HEK293T (cell line): ENCODE measurements around the gene FBXO5.

Experiments
- ARNT ChIP-seq: fragments of 450-650 bp; IDR thresholded peaks from 2 replicates; pipeline ENCODE4 v1.6.1; 2017; ENCODE audit warnings: mild to moderate bottlenecking
- BHLHE40 ChIP-seq: fragments of 450-650 bp; IDR thresholded peaks from 2 replicates; pipeline ENCODE4 v1.6.1; 2016; ENCODE audit warnings: mild to moderate bottlenecking, moderate library complexity, borderline replicate concordance
- ELF4 ChIP-seq: fragments of 450-650 bp; IDR thresholded peaks from 2 replicates; pipeline ENCODE4 v1.6.1; 2017; ENCODE audit warnings: antibody characterized with exemption
- FOXA1 ChIP-seq: fragments of 450-650 bp; IDR thresholded peaks from 2 replicates; pipeline ENCODE4 v1.6.1; 2016; ENCODE audit warnings: mild to moderate bottlenecking
- FOXK2 ChIP-seq: fragments of 450-650 bp; IDR thresholded peaks from 2 replicates; pipeline ENCODE4 v1.6.1; 2016; ENCODE audit warnings: mild to moderate bottlenecking
- FOXM1 ChIP-seq: fragments of 450-650 bp; IDR thresholded peaks from 2 replicates; pipeline ENCODE4 v1.6.1; 2017; ENCODE audit warnings: mild to moderate bottlenecking, borderline replicate concordance
- HDGF ChIP-seq: fragments of 450-650 bp; IDR thresholded peaks from 2 replicates; pipeline ENCODE4 v1.6.1; 2017; ENCODE audit warnings: antibody characterized with exemption, borderline replicate concordance
- LEF1 ChIP-seq: fragments of 450-650 bp; IDR thresholded peaks from 2 replicates; pipeline ENCODE4 v1.6.1; 2017; ENCODE audit warnings: mild to moderate bottlenecking, borderline replicate concordance
- NFRKB ChIP-seq: fragments of 450-650 bp; IDR thresholded peaks from 2 replicates; pipeline ENCODE4 v1.6.1; 2016; ENCODE audit warnings: mild to moderate bottlenecking, moderate library complexity
- SP1 ChIP-seq: fragments of 450-650 bp; IDR thresholded peaks from 2 replicates; pipeline ENCODE4 v1.6.1; 2017
- SUZ12 ChIP-seq: fragments of 450-650 bp; IDR thresholded peaks from 2 replicates; pipeline ENCODE4 v1.6.1; 2016; ENCODE audit warnings: mild to moderate bottlenecking
- TARDBP ChIP-seq: fragments of 450-650 bp; IDR thresholded peaks from 2 replicates; pipeline ENCODE4 v1.6.1; 2016
- ZNF384 ChIP-seq: fragments of 450-650 bp; IDR thresholded peaks from 2 replicates; pipeline ENCODE4 v1.6.1; 2016
- TF ChIP-seq, protein P1 (sequence below): fragments of 450-650 bp; IDR thresholded peaks from 2 replicates; pipeline ENCODE4 v1.6.1; 2016

DNA sequence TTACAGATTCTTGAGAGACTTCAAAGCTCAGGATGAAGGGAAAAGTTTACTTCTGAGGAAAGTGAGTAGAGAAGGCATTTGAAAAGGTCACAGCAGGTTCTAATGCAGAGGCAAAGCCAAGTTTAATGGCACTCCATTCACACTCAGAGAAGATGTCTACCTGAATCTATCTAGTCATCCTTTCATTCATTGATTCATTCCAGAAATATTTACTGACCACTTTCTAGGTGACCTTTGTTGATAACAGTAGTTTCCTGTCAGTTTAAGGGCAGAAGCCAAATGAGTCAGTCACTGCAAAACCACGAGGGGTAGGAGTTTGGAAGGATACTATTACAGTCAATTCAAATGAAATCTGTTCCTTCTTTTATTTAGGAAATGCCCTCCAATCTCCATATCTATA, 30.8 kb downstream of the FBXO5 start:
- TF ChIP-seq TARDBP: no peak
- TF ChIP-seq BHLHE40: no peak
- TF ChIP-seq ELF4: no peak
- no peak for TF ChIP-seq FOXA1
- TF ChIP-seq FOXM1: no peak
- no peak for TF ChIP-seq LEF1
- TF ChIP-seq SUZ12: no peak
- TF ChIP-seq NFRKB: no peak
- TF ChIP-seq, protein P1, sequence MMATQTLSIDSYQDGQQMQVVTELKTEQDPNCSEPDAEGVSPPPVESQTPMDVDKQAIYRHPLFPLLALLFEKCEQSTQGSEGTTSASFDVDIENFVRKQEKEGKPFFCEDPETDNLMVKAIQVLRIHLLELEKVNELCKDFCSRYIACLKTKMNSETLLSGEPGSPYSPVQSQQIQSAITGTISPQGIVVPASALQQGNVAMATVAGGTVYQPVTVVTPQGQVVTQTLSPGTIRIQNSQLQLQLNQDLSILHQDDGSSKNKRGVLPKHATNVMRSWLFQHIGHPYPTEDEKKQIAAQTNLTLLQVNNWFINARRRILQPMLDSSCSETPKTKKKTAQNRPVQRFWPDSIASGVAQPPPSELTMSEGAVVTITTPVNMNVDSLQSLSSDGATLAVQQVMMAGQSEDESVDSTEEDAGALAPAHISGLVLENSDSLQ: no peak
- no peak for TF ChIP-seq ARNT
- TF ChIP-seq FOXK2: no peak
- TF ChIP-seq SP1: no peak
- TF ChIP-seq ZNF384: no peak
- TF ChIP-seq HDGF: no peak
